NCI-H1092 treated with DMSO at 0.1 percent for 48 hours (cell line): ENCODE data around the gene TMEM52.

Experiments
- DNase-seq: peaks from one replicate; lab custom pipeline; 2025; lab: John Stamatoyannopoulos, UW

TMEM52 gene

GRCh38 chr1:1926886-1927660, 8.0 kb upstream of the TMEM52 start:
- DNase-seq = no peak

GRCh38 chr1:1926346-1926811, 7.3 kb upstream of the TMEM52 start:
- no peak for DNase-seq

- DNase-seq = no peak
Observed at GRCh38 chr1:1925437-1926345, 6.6 kb upstream of the TMEM52 start.

- DNase-seq = no peak
Observed at GRCh38 chr1:1924849-1925248, 5.8 kb upstream of the TMEM52 start.

GRCh38 chr1:1924386-1924785, 5.3 kb upstream of the TMEM52 start:
- no peak for DNase-seq

- DNase-seq = no peak
Observed at GRCh38 chr1:1922956-1923833, 4.1 kb upstream of the TMEM52 start.

GRCh38 chr1:1922702-1922955, 3.5 kb upstream of the TMEM52 start:
- no peak for DNase-seq

- DNase-seq = no peak
Observed at GRCh38 chr1:1921901-1922701, 3.0 kb upstream of the TMEM52 start.

GRCh38 chr1:1921459-1921862, 2.4 kb upstream of the TMEM52 start:
- DNase-seq = no peak

GRCh38 chr1:1920608-1921458, 1.8 kb upstream of the TMEM52 start:
- no peak for DNase-seq

GRCh38 chr1:1920057-1920607, 1.1 kb upstream of the TMEM52 start:
- no peak for DNase-seq

GRCh38 chr1:1919304-1920056, 401 bp upstream of the TMEM52 start:
- DNase-seq = peak; percentile 80

- DNase-seq = no peak
Observed at GRCh38 chr1:1917995-1918900, 831 bp downstream of the TMEM52 start.

GRCh38 chr1:1917304-1917976, 1.6 kb downstream of the TMEM52 start:
- DNase-seq = no peak

GRCh38 chr1:1916851-1917251, 2.2 kb downstream of the TMEM52 start:
- DNase-seq = no peak

- no peak for DNase-seq
Observed at GRCh38 chr1:1915911-1916840, 2.9 kb downstream of the TMEM52 start.
